ENCODE measurements around the gene PPP1R13L. TPM values are rescaled to one million over a fixed set of nuclear protein-coding genes. Genes with fewer than 3 reads are reported as not detected.
A peak's percentile ranks its signal among the peaks of the same experiment; 100 is the strongest.

The PPP1R13L gene
- total RNA-seq, 1 donor: 5.6 TPM

DNA sequence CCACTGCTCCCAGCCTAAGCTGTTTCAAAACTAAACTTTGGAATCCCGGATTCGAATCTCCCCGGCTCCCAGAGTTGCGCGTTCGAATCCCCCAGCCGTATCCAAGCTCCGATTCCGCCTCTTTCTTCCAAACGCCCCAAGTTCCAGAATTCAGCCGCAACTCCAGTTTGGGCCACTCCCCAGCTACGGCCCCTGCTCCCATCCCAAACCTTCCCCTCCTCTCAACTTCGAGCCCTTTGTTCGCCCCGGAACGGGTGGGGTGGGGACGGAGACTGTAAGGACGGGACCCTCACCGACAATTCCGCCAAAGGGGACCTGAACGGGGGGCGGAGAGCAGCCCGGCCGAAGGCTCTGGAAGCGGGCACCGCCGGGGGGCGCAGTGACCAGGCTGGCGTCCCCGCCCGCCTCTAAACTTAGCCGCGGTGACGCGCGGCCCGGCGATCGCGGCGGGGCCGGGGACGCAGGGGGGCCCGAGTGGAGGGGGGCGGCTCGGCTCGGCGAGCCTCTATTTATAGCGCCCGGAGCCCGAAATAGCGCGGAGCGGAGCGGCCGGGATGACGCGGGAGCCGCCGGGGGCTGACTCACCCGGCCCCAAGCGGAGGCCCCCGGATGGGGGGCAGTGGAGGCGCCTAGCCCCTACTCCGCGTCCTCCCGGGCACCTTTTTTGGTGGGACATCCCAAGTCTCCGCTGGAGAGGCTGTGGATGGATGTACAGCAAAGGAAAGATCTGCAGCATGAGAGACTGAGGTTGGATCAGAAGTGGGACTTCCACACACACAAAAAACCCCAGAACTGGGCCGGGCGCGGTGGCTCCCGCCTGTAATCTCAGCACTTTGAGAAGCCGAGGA, 23.7 kb upstream of the PPP1R13L start:
- DNase-seq (ENCODE audit: low read depth): peak; percentile 47
- TF ChIP-seq, protein P1, sequence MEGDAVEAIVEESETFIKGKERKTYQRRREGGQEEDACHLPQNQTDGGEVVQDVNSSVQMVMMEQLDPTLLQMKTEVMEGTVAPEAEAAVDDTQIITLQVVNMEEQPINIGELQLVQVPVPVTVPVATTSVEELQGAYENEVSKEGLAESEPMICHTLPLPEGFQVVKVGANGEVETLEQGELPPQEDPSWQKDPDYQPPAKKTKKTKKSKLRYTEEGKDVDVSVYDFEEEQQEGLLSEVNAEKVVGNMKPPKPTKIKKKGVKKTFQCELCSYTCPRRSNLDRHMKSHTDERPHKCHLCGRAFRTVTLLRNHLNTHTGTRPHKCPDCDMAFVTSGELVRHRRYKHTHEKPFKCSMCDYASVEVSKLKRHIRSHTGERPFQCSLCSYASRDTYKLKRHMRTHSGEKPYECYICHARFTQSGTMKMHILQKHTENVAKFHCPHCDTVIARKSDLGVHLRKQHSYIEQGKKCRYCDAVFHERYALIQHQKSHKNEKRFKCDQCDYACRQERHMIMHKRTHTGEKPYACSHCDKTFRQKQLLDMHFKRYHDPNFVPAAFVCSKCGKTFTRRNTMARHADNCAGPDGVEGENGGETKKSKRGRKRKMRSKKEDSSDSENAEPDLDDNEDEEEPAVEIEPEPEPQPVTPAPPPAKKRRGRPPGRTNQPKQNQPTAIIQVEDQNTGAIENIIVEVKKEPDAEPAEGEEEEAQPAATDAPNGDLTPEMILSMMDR (IDR thresholded peaks at IDR 0.05; ENCODE audit: insufficient read depth, low read depth, low read length): peak; percentile 56

DNA sequence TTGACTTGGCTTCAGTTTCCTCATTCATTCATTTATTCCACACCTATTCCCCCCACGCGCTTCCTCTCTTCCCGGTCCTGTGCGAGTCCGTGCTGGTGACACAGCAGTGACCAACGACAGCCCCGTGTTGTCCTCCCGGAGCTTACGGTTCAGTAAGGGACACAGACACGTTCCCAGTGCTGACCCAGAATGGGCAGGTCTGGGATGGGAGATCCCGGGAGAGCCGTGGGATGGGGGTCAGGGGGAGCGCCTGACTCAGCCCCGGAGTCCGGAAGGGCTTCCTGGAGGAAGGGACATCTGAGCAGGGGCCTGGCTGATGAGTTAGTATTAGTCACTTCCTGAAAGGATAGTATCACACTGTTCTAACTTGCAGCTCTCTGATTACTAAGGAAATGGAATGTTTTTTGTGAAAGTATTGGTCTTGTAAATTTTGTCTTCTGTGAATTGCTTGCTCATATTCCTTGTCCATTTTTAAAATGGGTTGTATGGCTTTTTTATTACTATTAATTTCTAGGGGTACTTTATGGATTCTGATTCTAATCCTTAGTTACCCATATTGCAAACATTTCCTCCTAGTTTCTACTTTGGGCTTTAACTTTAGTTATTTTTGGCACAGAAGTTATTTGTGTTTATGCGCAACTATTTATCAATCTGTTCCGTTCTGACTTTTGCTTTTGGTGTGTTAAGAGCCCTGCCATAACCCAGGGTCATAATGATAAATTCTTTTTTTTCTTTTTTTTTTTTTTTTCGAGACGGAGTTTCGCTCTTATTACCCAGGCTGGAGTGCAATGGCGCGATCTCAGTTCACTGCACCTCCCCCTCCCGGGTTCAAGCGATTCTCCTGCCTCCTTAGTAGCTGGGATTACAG, 19.6 kb upstream of the PPP1R13L start:
- peak overlapping the region; percentile 81 for H3K4me3 ChIP-seq (ENCODE audit: low read depth, low read length)
- peak; percentile 96 for DNase-seq (ENCODE audit: low read depth)
- TF ChIP-seq, protein P1 (IDR thresholded peaks at IDR 0.05; ENCODE audit: insufficient read depth, low read depth, low read length): no peak

More for the DNA sequence above, 23.7 kb upstream of the PPP1R13L start:
- peak overlapping the region; percentile 70 for H3K4me3 ChIP-seq (ENCODE audit: low read depth, low read length)

DNA sequence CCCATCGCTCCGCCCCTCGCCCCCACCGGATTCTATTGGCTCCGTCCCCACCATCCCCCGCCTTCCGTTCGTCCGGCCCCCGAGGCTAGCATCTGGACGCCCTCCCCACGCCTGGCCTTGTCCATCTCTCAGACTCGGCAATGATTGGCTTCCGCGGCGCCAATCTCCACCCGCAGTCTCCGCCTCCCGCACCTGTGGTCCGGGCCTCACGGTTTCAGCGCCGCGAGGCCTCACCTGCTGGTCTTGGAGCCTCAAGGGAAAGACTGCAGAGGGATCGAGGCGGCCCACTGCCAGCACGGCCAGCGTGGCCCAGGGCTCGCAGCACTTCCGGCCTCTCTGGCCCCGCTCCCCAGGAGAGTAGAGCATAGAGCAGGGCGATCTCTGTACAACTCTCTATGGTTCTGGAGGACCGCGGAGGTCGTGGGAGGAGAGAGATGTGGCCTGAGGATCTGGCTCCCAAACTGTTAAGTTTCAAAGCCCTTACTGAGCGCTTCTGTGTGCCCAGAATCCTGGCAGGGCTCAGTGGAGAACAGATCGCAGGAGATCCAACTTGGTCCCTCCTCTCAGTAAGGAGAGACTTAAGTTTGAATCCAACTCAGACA, 18.8 kb upstream of the PPP1R13L start, which contains the start of gene ERCC1:
ERCC1 (minus strand) TSS at position 329 of the 602 bp plus-strand sequence. CDS start 543 bp downstream, outside the sequence.
- TF ChIP-seq, protein P1 (IDR thresholded peaks at IDR 0.05; ENCODE audit: insufficient read depth, low read depth, low read length): no peak
- peak within 1 kb of the TSS; percentile 81 for H3K4me3 ChIP-seq (ENCODE audit: low read depth, low read length)
- peak; percentile 95 for DNase-seq (ENCODE audit: low read depth)

DNA sequence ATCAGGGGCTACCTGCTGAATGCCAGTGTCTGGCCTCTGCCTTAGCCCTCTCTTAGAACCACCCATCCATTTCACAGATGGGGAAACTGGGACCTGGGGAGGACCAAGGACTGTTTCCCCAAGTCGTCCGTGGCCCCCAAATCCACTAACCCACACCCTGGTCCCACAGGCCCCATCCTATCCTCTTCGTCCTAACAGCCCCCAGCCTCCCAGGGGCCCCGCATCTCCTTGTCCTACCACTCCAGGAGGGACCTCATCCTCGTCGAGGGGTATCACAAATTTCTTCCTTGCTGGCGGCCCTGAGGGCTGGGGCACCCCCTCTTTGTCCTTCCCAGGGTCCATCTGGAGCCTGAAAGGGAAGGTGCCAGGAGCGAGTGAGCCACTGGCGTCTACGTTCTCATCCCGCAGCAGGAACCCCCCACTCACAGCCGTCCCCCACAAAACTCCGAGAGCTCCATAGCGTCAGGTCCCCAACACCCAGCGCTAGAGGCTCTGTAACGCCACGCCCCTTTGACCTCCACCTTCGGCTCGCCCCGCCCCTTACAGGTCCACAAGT, 18.2 kb upstream of the PPP1R13L start:
- no peak for DNase-seq (ENCODE audit: low read depth)
- TF ChIP-seq, protein P1 (IDR thresholded peaks at IDR 0.05; ENCODE audit: insufficient read depth, low read depth, low read length): no peak
- peak overlapping the region; percentile 81 for H3K4me3 ChIP-seq (ENCODE audit: low read depth, low read length)

DNA sequence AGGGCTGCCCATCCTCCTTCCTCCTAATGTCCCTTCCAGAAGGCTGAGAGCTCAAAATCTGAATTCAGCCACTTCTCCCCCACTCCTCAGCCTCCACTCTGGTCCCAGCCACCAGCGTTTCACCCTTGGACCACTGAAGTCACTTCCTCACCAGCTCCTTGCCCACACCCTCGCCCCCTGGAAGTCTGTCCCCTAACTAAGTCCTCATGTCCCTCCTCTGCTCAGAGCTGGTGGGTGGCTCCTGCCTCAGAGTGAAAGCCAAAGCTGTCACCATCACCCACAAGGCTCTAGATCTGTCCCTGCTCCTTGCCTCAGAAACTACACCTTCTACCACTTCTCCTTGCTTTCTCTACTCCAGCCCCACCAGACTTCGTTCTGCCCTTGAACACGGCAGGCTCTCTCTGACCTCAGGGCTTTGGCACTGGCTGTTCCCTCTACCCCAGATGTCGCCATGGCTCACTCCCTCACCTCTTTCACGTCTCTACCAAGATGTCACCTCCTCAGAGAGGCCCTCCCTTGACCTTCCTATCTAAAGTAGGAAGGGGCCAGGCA, 17.2 kb upstream of the PPP1R13L start:
- no peak overlapping the region for H3K4me3 ChIP-seq (ENCODE audit: low read depth, low read length)
- TF ChIP-seq, protein P1 (IDR thresholded peaks at IDR 0.05; ENCODE audit: insufficient read depth, low read depth, low read length): no peak
- DNase-seq (ENCODE audit: low read depth): no peak

DNA sequence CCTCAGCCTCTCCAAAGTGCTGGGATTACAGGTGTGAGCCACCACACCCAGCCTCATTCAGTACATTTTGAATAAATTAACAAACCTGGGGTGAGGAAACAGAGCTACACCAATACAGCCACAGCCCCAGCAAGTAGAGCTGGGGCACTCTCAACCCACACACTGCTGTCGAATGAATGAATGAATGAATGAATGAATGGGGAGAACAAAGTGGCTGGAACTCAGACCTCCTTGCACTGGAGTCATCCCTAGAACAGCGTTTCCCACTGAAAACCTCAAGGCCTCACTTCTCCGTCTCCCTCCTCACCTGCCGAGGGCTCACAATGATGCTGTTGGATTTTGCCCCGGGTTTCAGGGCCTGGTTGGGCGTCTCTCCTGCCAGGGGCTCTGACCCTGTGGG, 16.0 kb upstream of the PPP1R13L start:
- H3K4me3 ChIP-seq (ENCODE audit: low read depth, low read length): no peak overlapping the region
- DNase-seq (ENCODE audit: low read depth): no peak
- TF ChIP-seq, protein P1 (IDR thresholded peaks at IDR 0.05; ENCODE audit: insufficient read depth, low read depth, low read length): no peak
